HG03196 (cell line): ENCODE data around the gene PAPOLA.

Experiments
- ATAC-seq: cut with Tn5 transposase; IDR thresholded peaks from one replicate; pipeline ENCODE4 v1.9.1; 2021; ENCODE audit not compliant: unreplicated experiment

PAPOLA gene

DNA sequence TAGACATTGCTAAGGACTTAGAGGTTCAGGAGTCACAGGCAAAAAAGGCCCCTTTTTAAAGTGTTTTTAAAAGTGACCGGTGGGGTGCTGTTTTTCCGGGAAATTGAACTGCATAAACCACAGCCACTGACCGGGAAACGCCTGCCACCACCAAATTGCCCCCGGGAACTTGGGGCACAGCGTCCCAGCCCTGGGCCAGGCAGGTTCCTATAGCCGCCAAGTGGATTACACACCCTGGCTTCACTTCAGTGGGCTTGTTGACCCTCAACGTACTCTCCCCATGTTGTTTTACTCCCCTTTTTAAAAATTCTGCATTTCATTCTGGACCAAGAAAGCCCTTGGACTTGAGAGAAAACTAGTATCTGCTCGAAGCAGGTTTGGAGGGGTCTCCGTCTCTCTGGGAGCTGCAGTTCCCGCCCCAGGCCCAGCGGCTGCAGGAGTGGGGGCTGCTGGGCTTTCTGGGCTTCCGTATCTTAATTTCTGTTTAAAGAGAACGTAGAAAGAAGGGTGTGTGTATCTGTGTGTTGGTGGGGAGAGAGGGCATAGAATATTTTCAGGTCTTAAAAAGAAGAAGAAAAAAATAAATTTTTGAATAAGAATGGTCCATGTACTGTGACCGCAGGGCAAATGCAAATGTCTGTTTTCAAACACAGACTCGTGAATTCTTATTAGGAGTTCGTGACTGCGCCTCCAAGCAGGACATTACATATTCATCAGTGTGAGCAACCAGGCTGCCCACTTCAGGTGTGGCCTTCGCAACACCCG, 82.9 kb downstream of the PAPOLA start:
- ATAC-seq, result no peak

DNA sequence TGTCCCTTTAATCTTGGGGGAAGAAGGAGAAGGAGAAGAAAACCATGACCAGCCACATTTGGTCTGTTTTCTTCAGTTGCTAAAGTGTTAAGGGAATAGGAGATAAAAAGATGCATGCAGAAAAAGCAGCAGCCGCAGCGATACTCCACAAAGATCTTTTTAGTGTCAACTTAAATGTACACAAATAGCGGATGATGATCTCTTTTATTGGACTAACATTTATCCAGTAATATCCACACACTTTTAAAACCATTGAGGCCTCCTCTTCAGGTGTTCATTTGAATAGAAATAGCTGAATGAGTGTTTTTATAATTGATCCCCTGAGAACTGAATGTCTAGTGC, 83.5 kb downstream of the PAPOLA start:
- no peak for ATAC-seq

DNA sequence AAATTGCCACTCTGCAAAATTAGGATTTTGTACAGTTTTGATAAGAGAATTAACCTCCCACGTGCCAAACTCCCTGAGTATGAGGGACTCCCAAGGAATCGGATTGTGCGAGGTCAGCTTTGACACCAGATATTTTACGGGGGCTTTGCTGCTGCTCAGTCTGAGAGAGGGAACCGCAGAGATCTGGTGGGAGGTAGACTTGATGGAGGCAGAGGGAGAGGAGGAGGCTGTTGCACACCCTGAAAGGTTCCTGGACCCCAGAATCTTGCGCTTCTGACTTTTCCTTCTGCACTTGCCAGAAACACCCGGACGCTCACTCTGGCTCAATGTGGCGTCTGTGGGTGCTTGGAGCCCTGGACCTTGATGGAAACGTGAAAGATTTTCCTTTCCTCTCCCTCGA, 83.9 kb downstream of the PAPOLA start:
- ATAC-seq, result no peak

DNA sequence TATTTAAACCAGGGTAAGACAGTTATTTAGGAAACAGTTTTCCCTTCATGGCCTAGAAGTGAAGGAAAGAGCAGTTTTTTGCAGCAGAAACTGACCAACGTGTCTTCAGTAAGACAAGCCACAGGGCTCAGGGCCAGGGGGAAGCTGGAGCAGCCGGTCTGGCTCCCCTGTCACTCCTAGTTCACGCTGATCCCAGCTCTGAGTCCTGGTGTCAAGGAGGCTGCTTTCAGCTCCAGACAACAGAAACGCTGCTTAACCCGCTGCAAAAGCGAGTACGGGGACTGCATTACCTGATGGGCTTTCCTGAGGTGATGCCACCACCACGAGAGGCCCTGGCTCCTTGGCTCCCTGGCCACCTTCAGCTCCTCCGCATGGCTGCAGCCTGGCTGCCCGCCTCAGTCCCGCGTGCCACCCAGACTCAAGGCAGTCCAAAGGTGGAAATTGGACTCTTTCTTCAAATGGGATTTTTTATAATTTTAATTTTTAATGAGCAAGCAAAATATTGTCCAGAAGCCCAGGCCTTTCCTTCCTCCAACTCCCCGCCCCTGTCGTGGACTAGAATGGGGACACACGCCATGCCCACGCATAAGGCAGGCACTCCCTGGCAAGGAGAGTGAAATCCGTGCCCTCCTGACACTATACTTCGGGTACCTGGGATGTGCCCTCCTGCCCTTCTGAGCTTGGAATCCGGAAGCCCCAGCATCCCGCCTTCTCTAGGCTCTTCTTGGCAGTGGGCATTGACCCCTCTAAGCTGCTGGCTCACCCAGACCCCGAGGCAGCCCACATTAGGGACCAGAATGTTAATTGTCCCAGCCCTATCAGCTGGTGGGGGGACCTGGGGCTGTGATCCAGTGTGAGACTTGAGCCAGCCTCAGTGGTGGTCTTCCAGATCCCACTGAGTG, 85.0 kb downstream of the PAPOLA start:
- ATAC-seq, result no peak

DNA sequence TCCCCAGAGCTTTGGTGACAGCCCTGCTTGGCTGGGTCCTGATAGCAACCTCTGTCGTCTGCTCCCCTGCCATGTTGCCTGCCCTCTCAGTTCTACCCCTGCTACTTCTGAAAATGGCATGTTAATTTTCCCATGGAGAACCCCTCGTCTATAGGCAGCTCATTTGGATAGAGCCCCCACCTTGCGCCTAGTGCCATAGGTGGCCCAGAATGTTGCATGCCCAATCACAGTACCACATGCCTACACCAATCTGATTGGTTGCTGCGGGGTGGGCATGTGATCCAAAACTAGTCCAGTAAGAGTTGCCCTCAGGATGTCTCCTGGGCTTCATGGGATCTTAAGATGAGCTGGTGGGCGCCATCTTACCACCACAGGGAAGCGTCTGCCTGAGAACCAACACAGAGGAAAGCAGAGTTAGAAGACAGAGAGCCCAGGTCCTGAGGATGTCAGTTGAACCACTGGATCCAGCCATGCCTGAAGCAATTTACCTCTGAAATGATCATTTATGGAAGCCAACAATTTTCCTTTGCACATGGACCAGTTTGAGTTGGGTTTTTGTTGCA, 85.7 kb downstream of the PAPOLA start:
- ATAC-seq, result no peak

DNA sequence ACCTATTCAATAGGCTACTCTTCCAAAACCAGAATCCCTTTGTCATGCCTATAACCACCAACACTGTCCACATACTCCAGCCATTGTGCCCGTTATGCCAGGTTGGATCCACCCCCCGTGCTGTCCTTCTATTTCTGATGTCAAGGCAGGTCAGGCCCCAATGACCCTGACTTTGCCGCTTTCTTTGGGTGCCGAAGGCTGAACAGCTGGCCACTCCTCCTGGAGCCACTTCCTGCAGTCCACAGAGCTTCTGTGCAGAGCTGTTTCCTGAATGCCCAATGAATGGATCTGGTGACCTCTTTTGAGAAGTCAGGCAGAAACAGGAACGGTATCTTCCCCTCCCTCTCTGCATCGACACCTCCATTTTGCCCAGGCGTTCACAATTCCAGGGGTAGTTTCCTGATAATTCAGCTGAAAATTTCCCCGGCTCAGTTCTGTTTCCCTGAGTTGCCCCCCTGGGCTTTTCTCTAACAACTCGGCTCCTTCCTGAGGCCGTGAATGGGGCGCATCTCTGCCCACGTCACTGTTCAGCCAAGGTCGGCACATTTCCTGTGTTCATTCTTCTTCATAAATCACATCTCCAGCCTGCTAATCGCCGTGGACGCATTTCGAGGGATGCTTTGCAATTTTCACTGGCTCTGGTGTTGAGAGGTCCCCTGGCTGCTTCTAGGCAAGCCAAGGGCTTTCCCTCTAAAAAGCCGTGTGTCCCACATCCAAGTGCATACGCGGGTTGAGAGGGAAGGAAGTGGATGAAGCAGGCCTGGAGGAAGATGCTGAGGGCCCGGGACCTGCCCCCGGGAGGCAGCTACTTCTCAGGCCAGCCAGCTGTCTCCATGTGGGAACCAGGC, 86.5 kb downstream of the PAPOLA start:
- ATAC-seq, result no peak

DNA sequence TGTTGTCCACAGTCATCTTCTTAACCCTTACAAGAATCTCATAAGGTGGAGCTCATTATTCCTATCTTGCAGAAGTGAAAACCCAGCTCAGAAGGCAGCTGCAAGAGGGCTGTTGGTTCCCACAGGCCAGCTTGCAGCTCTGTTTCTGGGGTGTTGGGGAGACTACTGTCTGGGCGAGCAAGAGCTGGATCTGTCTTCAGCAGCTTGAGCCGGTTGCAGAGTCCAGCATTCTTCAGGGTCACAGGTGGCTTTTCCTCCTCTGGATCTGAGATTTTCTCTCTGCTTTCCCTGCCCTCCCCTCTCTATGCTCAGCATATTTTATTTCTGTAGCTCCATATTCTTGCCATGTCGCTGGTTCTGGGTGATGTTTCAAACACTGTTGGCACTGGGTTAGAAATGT, 87.4 kb downstream of the PAPOLA start:
- ATAC-seq, result no peak

DNA sequence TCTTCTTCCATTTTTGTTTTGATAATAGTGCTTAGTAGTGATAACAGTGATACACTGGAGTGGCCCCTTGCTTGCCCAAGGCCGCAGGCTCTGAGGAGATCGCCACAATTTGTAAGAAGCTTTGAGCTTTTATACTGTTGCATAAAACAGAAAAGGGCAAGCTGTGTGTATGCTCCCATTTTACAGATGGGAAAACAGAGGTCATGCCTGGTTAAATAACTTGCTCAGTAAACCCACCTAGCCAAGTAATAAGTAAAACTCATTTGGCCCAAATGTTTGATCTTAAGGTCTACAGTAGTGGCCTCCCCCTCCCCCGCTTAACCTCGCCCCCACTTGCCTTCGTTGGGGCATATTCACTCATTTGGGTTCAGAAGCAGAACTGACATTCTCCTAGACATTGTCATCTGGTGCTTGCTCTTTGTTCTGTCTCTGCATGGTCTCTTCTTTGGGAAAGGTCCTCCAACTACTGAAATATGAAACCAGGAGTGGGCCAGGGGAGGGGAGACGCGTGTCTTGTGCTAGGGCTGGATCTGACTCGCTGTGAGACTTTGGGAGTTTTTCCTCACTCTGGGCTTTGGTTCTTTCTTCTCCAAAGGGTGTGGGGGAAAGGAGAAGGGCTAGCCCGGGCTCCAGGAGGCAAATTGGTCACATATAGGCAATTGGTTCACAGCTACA, 88.1 kb downstream of the PAPOLA start:
- no peak for ATAC-seq

DNA sequence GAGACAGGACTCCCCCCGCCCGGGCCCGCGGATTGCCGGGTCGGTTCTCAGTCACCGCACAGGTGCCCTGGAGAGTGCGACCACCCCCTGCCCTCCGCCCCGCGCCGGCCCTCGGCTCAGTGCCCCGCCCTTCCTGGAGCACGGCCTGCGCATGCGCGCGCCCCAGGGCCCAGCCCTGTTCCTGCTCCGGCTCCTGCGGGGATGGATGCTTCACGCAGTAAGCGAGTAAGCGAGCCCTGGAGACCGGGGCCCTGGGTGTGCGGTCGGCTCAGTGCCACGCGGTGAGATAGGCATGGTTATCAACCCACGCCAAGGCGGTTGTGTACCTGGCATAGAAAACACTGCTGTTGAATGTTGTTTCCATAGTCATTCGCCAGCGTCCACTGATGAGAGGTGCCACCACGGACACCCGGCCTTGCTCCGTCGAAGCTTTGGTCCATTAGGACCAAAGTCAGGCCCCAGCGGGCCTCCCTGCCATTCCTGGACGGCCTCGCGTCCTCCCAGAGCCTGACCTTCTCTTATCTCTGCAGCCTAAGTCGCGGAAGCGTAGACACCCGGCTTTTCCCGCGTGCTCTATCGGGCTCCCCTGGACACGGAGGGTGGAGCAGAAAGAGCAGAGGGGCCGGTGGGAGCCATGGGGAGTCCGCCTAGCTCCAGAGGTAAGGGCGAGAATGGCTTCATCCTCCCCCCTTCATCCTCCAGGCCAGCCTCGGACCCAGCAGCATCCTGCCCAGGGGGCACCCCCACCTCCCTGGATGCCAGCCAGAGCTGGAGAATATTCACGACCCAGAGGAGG, 90.6 kb downstream of the PAPOLA start:
- ATAC-seq, result peak; percentile 62

DNA sequence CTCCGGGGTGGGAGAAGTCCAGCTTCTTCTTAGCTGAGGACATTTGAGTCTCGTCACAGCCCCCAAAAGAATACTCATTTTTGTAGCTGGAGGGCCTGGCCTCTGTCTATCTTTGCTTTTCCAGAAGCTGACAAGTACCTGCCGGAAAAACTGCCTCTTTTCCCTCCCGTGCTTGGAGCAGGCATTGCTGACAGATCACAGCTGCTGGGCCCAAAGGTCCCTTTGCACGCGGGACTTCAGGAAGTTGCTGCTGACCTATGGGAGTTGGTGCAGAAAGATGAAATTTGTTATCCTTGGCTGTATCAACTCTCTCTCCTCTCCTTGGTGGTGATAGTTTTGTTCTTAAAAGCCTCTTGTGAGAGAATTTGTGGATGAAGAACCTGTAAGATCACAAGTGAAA, 92.8 kb downstream of the PAPOLA start:
- ATAC-seq, result no peak

DNA sequence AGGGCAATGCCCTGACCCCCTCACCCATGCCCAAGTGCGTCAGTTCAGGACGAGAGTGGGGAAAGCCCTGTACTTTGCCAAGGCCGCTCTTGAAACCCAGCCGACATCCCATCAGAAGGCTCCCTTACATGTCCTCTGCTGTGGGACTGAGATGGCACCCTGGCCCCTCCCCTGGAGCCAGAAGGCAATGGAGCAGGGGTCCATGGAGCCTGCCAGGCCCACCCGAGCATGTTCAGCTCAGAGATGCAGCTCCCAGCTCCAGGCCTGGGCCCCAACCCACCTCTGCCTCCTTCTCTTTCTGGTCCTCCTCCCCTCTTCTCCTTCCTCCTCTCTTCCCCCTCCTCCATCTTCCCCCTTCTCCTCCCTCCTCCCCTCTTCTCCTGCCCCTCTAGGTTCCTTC, 95.5 kb downstream of the PAPOLA start:
- no peak for ATAC-seq

DNA sequence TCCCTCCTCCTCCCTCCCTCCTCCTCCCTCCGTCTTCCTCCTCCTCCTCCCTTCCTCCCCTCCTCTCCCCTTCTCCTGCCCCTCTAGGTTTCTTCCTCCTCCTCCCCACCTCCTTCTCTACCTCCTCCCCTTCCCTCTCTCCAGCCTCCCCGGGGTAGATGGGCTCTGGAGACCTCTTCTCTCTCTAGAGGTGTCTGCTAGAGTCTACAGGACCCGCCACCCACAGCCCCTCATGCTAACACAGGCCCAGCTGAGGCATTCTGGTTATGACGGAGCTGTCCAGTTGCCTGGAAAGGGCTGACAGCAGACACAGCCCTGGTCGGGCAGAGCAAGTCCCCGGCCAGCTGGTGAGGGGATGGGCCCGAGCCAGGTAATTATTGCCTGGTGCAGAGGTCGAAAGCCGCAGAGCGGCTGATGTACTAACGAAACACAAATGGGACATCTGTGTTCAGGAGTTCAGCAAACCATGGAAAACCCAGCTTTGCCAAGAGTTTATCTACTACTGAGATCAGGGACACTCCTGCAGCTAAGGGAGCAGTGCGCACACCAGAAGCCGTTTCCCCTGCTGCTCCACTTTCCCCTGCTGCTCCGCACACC, 96.2 kb downstream of the PAPOLA start:
- no peak for ATAC-seq

DNA sequence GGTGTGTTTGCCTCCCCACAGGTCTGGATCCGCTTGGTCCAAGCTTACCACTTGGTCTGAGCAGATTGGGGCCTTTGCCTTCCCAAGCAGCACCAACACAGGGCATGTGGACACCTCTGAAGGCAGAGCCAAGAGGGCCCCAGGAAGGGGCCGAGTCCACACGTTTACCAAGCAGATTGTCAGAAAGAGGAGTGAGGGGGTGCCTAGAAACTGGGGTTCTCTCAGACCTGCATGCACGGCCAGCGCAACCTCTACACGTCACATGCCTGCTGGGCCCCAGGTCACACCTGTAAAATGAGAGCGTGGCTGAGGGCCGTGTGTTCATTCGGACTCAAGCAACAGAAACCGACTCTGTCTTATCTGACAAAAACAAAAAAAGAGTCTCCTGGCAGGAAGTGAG, 96.9 kb downstream of the PAPOLA start:
- no peak for ATAC-seq

DNA sequence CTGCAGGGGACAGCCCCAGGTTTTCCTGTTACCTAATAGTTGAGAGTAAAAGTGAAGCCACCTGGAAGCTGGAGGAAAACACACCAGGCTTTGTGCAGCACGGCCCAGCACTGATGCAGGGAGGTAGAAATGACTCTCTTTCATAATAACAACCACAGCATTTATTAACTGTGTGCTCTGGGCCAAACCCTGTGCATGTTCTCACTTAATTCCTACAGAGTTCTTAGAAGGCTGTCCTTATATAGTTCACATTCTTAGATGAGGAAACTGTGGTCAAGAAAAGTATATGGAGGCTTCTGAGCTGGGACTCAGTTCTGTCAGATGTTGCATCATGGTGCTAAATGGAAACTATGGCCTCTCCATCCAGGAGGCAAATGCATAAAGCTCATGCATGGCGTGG, 100.0 kb downstream of the PAPOLA start:
- ATAC-seq, result no peak

DNA sequence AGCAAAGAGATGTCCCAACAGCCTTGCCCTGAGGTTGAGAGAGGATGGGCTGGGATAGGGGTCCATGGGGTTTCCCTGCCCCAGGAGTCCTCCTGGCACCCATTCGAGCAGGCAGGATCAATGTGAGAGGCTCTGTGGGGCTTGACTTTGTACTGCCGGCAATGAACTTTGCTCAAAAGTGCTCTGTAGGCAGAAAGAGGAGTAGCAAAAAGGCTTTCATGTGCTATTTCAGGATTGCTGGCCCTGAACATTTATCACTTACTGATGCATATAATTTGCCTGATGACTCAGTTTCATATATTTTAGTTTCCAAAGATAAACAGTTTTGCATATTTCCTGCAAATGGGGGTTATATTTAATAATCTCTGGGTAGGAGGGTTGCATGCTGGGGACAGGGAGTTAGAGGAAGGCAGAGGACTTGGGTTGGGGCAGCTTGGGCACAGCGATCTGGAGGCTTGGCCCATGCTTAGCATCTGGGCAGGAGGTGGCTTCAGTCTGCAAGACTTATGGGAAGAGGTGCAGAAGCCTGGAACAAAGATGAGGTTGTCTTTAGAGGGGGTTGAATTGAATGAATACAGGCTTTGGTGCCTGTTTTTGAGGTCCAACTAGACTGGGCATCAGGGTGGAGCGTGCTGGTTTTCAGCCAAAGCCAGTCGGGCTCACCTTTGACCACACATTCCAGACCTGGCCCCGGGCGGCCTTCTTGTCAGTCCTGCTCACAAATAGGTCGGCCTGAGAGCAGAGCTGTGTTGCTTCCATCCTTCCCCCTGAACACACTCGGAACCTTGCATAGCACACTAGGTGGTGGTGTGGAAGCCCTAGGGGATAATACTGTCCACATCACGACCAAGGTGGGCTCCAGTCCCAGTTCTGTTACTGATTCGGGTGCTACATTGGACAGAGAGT, 101.4 kb downstream of the PAPOLA start:
- ATAC-seq, result no peak

DNA sequence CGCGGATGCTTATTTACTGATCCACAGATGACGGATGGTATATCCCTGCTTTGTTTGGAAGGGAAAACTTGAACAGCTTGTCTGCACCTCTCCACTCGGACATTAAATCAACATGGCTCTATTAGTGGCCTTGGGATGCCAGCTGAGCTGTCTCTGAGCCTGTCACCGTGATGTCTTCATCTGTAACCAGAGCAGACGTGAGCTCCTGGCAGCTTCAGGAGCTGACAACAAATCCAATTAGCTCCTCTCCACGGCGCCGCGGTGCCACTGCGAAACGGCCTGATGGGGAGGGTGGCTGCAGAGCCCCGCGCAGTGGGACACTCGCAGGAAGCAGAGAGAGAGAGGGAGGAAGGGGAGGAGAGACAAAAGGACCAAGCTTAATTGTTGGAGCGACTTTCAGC, 112.3 kb downstream of the PAPOLA start:
- no peak for ATAC-seq

DNA sequence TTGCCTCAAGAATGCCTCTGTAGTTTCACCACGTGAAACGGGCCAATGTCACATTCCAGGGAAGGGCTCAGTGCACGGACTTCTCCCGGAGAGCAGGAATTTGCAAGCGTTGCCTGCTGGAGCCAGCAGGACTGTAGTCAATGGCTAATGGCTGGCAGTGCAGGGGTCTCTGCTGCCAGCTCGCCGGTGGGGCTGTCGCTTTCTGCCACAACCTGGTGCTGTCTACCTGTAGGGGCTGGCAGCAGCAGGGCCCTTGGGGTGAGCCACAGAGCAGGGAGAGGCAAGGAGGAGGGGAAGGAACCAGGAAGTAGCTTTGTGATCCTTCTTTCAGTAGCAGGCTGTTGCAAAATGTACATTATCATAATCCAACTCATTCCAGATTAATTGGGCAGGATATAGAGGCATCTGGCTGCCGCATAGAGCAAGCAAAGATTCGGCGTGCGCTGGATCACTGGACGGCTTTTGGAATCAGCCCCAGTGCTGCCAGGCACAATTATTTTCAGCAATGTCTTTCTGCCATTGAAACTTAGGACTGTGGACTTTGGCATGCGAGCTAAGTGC, 114.1 kb downstream of the PAPOLA start:
- no peak for ATAC-seq
